Measurements from ENCODE around the gene ZBTB37. TPM values are rescaled to one million over a fixed set of nuclear protein-coding genes. Genes with fewer than 3 reads are reported as not detected.

Gene ZBTB37
- total RNA-seq, 3 donors from 2014 or later, result 9.3 to 13.2 (median 12.0) TPM

DNA sequence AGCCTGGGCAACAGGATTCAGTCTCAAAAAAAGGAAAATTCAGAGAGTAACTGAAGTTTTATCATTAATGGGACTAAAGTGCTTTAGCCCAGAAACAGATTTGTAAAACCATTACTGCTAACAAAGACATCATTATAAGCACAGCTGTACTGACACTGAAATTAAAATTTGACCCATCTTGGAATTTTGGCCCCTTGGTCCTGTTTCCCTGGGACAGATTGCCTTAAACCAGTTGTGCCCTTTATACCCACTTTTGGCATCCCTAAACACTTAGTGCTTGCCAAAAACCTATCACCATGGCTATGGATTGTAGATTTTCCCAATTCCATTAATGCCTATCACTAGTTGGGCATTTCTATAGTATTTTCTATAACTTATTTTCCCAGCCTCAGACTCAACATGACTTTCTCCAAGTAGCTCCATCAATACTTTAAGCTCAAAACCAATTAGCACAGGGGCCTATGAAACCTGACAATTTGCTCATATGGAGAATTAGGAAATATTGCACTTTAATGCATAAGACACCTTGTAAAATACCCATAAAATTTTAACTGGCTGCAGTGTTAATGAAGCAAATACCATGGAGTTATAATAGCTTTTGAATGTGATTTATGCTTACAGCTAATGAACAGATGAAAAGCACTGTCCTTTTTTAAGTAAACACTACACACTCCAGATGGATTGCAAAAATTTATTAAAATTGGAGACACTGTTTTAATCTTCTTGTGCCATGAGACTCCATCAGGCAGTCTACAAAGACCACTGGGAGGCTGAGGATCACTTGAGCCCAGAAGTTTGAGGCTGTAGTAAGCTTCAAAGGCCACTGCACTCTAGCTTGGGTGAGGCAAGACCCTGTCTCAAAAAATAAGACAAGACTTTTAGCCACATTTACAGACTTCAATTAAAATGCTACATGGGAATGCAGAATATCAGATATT lies 4.7 kb upstream of the ZBTB37 start:
- no peaks in the 10 kb centered on the region for H3K9me3 ChIP-seq
- ATAC-seq (no peak), DNase-seq (no peak)
- no peaks in the 10 kb centered on the region for H3K36me3 ChIP-seq (ENCODE audit: low read depth)
- peaks cover 12% of the 10 kb centered on the region for H3K4me1 ChIP-seq (ENCODE audit: low read depth)
- TF ChIP-seq, protein P1, sequence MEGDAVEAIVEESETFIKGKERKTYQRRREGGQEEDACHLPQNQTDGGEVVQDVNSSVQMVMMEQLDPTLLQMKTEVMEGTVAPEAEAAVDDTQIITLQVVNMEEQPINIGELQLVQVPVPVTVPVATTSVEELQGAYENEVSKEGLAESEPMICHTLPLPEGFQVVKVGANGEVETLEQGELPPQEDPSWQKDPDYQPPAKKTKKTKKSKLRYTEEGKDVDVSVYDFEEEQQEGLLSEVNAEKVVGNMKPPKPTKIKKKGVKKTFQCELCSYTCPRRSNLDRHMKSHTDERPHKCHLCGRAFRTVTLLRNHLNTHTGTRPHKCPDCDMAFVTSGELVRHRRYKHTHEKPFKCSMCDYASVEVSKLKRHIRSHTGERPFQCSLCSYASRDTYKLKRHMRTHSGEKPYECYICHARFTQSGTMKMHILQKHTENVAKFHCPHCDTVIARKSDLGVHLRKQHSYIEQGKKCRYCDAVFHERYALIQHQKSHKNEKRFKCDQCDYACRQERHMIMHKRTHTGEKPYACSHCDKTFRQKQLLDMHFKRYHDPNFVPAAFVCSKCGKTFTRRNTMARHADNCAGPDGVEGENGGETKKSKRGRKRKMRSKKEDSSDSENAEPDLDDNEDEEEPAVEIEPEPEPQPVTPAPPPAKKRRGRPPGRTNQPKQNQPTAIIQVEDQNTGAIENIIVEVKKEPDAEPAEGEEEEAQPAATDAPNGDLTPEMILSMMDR (IDR thresholded peaks at IDR 0.05), result no peak
- intact Hi-C loops (cut with DNase I, micrococcal nuclease), result no loop called here
- H3K4me3 ChIP-seq, result no peak overlapping the region

DNA sequence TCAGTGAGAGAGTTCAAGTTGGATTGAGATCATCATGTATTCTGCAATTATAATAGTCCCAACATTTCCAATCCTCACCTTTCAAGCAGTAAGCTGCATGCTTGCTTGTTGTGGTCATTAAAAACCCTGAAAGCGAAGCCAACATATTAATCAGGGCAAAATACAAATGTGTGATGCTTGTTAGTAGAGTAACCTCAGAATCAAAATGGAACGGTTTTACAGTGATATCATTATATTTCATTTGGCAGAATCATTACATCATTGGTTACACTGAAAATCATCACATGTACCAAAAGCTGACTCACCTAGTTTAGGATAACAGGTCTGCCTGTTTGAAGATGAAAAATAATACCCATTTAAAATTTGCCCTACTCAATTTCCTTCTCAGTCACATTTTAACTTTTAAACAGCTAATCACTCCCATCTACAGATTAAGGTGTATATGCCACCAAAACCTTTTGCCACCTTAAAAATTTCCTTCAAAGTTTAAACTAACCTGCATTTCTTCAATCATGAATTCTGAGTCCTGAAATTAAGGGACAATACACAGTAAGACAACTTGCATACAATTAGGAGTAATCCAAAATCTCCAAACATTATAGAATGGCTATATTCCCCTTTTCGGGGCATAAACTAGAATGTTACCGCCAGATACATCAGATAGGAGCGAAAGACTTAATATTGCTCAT lies 3.9 kb upstream of the ZBTB37 start:
- Histone ChIP-seq H3K36me3 (ENCODE audit: low read depth) (no peaks in the 10 kb centered on the region), H3K4me1 (ENCODE audit: low read depth) (peaks cover 12% of the 10 kb centered on the region), H3K4me3 (no peak overlapping the region), H3K9me3 (no peaks in the 10 kb centered on the region)
- TF ChIP-seq, protein P1 (IDR thresholded peaks at IDR 0.05), result no peak
- ATAC-seq, result no peak
- intact Hi-C loops (cut with DNase I, micrococcal nuclease), result no loop called here
- DNase-seq, result no peak

DNA sequence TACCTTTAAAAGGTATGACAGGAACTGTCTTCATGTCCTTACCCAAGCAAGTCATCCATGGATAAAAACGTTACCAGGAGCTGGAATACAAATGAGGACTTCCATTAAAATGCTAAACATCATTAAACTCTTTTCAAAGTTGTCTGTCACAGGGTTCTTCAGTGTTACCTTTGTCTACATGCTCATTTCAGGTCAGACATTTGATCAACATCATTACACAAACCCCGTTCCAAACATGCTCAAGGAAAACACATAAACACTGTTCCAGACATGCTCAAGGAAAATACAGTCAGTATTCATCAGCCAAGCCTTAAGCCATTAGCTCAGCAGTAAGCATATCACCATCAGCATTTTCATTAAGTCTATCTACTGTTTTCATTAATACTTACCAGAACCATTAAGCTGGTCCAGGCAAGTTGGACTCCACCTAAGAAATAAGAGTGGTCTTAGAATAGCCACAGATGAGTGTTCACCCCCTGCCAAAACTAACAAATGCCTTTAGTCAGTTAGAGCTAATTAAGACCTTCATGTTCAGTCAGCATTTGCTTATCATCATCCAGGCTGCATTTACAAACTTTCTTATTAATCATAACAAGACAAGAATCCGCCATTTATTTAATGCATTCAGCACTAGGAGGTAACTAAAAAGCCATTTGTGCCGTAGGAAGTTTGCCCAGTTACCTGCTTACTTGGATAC lies 2.6 kb upstream of the ZBTB37 start:
- no peak for DNase-seq
- ATAC-seq, result no peak
- intact Hi-C loops (cut with DNase I, micrococcal nuclease), result no loop called here
- TF ChIP-seq, protein P1 (IDR thresholded peaks at IDR 0.05), result no peak
- Histone ChIP-seq H3K36me3 (ENCODE audit: low read depth) (no peaks in the 10 kb centered on the region), H3K4me3 (no peak overlapping the region), H3K9me3 (no peaks in the 10 kb centered on the region), H3K4me1 (ENCODE audit: low read depth) (peaks cover 12% of the 10 kb centered on the region)

DNA sequence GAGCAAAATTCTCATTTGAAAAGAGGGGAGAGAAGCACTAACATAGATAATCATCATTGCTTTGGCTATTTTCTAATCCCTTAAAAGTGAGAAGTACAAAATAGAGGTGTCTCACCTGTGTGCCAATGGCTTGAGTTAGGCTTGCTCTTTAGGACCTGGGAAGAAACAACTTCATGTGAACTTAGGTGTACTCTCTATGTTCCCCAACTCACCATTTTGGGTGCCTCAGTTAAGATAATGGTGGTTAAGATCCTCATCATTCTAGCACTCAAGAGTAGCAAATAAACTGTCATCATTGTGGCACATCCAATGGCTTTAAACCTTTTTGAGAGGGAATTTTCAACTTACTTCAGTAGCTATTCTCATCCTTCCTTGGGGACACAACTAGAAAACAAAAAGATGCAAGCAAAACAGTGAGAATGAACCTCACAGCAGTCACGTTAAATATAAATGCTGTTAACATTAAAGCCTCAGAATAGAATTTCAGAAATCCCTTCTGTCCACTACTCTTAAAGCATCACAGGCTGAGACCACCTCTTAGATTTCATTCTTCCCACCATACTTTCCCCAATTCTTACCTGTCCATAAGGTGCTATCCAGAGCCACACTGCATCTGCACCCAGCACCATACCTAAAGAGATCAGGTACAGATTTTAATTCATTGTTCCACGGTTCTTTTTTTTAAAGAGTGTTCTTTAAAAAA lies 1.6 kb upstream of the ZBTB37 start:
- intact Hi-C loops (cut with DNase I, micrococcal nuclease), result no loop called here
- Histone ChIP-seq H3K4me3 (peak overlapping the region; percentile 56), H3K4me1 (ENCODE audit: low read depth) (peaks cover 12% of the 10 kb centered on the region), H3K36me3 (ENCODE audit: low read depth) (no peaks in the 10 kb centered on the region), H3K9me3 (no peaks in the 10 kb centered on the region)
- ATAC-seq (no peak), DNase-seq (no peak)
- TF ChIP-seq, protein P1 (IDR thresholded peaks at IDR 0.05), result no peak

DNA sequence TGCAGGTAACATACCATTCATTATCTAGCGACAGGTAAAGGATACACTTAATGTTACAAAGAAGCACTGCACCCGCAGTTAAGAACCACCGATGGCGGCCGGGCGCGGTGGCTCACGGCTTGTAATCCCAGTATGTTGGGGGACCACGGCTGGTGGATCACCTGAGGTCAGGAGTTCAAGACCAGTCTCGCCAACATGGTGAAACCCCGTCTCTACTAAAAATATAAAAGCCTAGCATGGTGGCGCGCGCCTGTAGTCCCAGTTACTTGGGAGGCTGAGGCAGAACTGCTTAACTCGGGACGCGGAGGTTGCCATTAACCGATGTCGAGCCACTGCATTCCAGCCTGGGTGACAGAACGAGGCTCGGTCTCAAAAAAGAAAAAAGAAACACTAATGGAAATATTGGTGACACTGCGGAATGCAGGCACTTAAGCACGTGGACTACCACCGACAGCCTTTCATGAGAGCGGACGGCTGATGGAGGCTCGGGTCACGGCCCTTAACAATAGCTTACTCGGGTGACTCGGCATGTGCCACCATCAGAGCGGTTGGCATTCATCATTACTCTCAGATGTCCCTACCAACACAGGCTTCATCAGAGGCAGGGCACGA lies 933 bp upstream of the ZBTB37 start:
- peak; percentile 0 for ATAC-seq

More for the DNA sequence above, 933 bp upstream of the ZBTB37 start:
- Histone ChIP-seq H3K4me3 (peak overlapping the region; percentile 56), H3K4me1 (ENCODE audit: low read depth) (peaks cover 12% of the 10 kb centered on the region), H3K36me3 (ENCODE audit: low read depth) (no peaks in the 10 kb centered on the region), H3K9me3 (no peaks in the 10 kb centered on the region)
- intact Hi-C loops (cut with DNase I, micrococcal nuclease), result no loop called here
- peak in 2 of 3 donors; percentile 49 to 53 for DNase-seq
- TF ChIP-seq, protein P1 (IDR thresholded peaks at IDR 0.05), result no peak

Measured in mucosa of descending colon (tissue), 3 donors.